Left lung (tissue), 10 donors: ENCODE data around the gene MED26. TPM values are rescaled to one million over a fixed set of nuclear protein-coding genes. Genes with fewer than 3 reads are reported as not detected.
A peak's percentile ranks its signal among the peaks of the same experiment; 100 is the strongest.

Experiments used
- ATAC-seq: fragments of 200-7000 bp; cut with Tn5 transposase; one replicate; pipeline ENCODE4 v1.9.1; 2020; ENCODE audit warnings: moderate library complexity
- DNase-seq, 4 donors: peaks; one replicate each; pipeline ENCODE4 v3.0.0-alpha.2; 2013 to 2020
- H3K27ac ChIP-seq, 2 donors: fragments of 200-600 bp; sonication (generic) in 1 of 2; one replicate each; pipeline versions ENCODE4 v1.5.0 to v1.8.0; 2020 to 2021
- H3K27me3 ChIP-seq, 2 donors: fragments of 200-600 bp; sonication (generic) in 1 of 2; one replicate each; pipeline versions ENCODE4 v1.5.0 to v1.8.0; 2020 to 2021
- H3K36me3 ChIP-seq, 2 donors: fragments of 200-600 bp; sonication (generic) in 1 of 2; one replicate each; pipeline versions ENCODE4 v1.5.0 to v1.8.0; 2020 to 2021
- H3K4me1 ChIP-seq, 2 donors: fragments of 200-600 bp; one replicate each; pipeline ENCODE4 v1.8.0; 2021
- H3K4me3 ChIP-seq, 2 donors: fragments of 200-600 bp; sonication (generic) in 1 of 2; one replicate each; pipeline versions ENCODE4 v1.5.0 to v1.8.0; 2020 to 2021; ENCODE audit warnings: mild to moderate bottlenecking in 1 of 2
- H3K9me3 ChIP-seq, 2 donors: fragments of 200-600 bp; sonication (generic) in 1 of 2; one replicate each; pipeline versions ENCODE4 v1.5.0 to v1.8.0; 2020 to 2021
- CTCF ChIP-seq, 2 donors: fragments of 200-600 bp; sonication (generic) in 1 of 2; IDR thresholded peaks; one replicate each; pipeline versions ENCODE4 v1.5.0 to v1.8.0; 2021; ENCODE audit warnings: antibody characterized with exemption in 2 of 2
- intact Hi-C, 2 donors: fragments of 100-400 bp; cut with DNase I; formaldehyde crosslinking; loops; one replicate each; pipeline versions ENCODE4 v1.11.2 to v1.14.2; 2022
- polyA plus RNA-seq, 6 donors: library from polyadenylated mRNA; unstranded; fragments of 120-200 nt; gene quantifications; one replicate each; pipeline ENCODE4 v1.2.1, GENCODE V29; 2013; ENCODE audit not compliant: insufficient read length in 6 of 6
- total RNA-seq, 2 donors: library from RNA; stranded (reverse); fragmentation: NEBNext Ultra II Directional; extraction: Animal tissue kit (Norgen Biotek cat#: 25700); gene quantifications; one replicate each; pipeline ENCODE4 v1.2.1, GENCODE V29; 2021
- donor health status: DM: no; HTN: yes; CAD: no.
- donor health status: DM: no; HTN: no; CAD: no.

MED26 gene
- total and polyA plus RNA-seq, 8 donors: 7.0 to 10.3 (median 8.8) TPM

DNA sequence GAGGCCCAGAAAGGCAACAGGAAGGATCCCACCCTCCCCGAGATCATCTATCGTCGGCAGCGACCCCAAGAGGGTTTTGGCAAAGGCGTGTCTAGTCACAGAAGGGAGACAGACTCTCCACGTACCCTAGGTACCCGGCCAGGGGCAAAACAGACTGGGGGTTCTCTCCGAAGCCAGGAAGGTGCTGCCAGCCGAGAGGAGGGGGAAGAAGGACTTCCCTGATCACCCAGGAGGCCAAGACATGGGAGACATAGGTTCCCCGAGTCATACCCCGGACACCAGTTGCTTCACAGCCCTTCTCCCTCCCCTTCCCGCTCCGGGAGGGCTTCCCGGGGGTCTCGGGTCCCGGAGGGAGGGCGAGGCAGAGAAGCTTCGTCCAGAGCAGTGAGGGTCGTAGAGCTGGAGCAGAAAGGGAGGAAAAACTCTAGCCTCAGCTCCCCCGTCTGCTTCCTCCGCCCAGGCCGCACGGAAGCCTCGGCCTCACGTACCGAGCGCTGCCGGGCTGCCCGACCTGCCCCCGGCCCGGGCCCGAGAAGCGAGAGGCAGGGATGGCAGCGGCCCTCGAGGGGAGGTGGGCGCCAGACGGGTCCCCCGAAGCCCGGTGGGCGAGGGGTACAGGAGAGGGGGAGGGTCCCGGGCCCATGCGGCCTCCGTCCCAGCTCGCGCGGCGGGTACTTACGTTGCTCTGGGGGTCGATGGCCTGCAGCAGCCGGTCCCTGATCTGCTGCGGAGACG lies 644 bp downstream of the MED26 start:
- no peak for TF ChIP-seq CTCF (IDR thresholded peaks at IDR 0.05)
- H3K27me3 ChIP-seq: no peaks in the 10 kb centered on the region
- peak overlapping the region; percentile 96 to 99 for H3K4me3 ChIP-seq
- no peaks in the 10 kb centered on the region for H3K9me3 ChIP-seq
- H3K4me1 ChIP-seq: peaks cover 14 to 64% of the 10 kb centered on the region in 2 donors
- H3K27ac ChIP-seq: peak overlapping the region; percentile 72 to 90
- peak in 1 of 4 donors; percentile 43 for DNase-seq
- H3K36me3 ChIP-seq: peaks cover 0 to 30% of the 10 kb centered on the region in 2 donors
- no peak for ATAC-seq
- intact Hi-C loops: loop anchor here in 1 of 2 donors (10.0 kb wide), 1 partner anchor 53 kb away; the partner anchor contains the start of gene SLC35E1

- H3K27ac ChIP-seq: peak overlapping the region; percentile 72 to 90
Observed at GRCh38 chr19:16626796-16627192, 1.2 kb downstream of the MED26 start.

DNA sequence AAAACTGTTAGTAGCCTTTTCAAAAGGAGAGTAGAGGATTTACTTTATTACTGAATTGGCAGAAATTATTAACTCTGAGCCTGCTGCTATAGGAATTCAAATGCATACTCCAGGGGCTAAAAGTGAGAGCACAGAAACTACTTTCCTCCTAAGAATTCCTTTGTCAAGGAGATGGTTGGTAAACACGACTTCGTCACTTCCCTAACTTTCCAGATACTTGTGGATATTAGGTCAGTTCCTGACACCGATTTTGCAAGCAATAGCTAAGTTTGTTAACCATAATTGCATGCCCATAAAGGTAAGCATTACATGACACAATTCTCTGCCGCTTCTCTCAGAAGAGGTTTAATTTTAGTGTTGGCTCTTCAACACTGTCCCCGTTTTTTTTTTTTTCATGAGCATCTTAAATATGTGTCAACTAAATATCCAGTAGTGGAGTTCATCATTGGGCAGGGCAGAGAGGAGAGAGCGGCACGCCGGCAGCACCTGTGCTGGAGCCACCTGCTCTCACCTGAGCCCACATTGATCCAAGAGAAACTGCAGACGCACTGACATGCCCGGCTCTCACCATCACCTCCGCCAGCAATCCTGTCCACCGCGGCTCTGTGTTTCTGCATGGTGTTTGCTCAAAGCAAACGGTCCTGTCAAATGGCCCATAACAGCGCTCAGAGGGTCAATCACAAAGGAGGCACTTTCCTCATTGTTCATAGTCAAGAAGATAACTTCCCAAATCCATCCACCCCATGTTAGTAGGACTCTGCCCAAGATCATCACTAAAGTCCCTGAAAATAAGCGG lies 2.6 kb downstream of the MED26 start:
- H3K4me3 ChIP-seq: no peak overlapping the region
- H3K4me1 ChIP-seq: peaks cover 14 to 72% of the 10 kb centered on the region in 2 donors
- H3K27ac ChIP-seq: peak overlapping the region; percentile 35 to 67
- no peaks in the 10 kb centered on the region for H3K9me3 ChIP-seq
- ATAC-seq: peak; percentile 22
- peaks cover 0 to 12% of the 10 kb centered on the region in 2 donors for H3K36me3 ChIP-seq
- intact Hi-C loops: loop anchor here in 1 of 2 donors (10.0 kb wide), 1 partner anchor 51 kb away; the partner anchor contains the start of gene SLC35E1
- no peak for TF ChIP-seq CTCF (IDR thresholded peaks at IDR 0.05)
- no peaks in the 10 kb centered on the region for H3K27me3 ChIP-seq
- DNase-seq: peak in 1 of 4 donors; percentile 63

More at GRCh38 chr19:16626796-16627192, 1.2 kb downstream of the MED26 start:
- H3K36me3 ChIP-seq: peaks cover 0 to 26% of the 10 kb centered on the region in 2 donors
- no peak for DNase-seq
- intact Hi-C loops: loop anchor here in 1 of 2 donors (10.0 kb wide), 1 partner anchor 52 kb away; the partner anchor contains the start of gene SLC35E1
- peaks cover 14 to 66% of the 10 kb centered on the region in 2 donors for H3K4me1 ChIP-seq
- peak overlapping the region; percentile 96 to 99 for H3K4me3 ChIP-seq
- no peak for ATAC-seq
- H3K27me3 ChIP-seq: no peaks in the 10 kb centered on the region
- no peaks in the 10 kb centered on the region for H3K9me3 ChIP-seq
- TF ChIP-seq CTCF (IDR thresholded peaks at IDR 0.05): no peak

- Histone ChIP-seq H3K36me3 (peaks cover 0 to 7% of the 10 kb centered on the region in 2 donors), H3K27me3 (no peaks in the 10 kb centered on the region), H3K4me1 (peaks cover 20 to 77% of the 10 kb centered on the region in 2 donors), H3K9me3 (no peaks in the 10 kb centered on the region), H3K4me3 (no peak overlapping the region), H3K27ac (peak overlapping the region; percentile 35 to 57)
- TF ChIP-seq CTCF (IDR thresholded peaks at IDR 0.05): no peak
- intact Hi-C loops: loop anchor here in 1 of 2 donors (10.0 kb wide), 1 partner anchor 49 kb away; the partner anchor contains the start of gene SLC35E1
- ATAC-seq (no peak), DNase-seq (no peak)
Observed at GRCh38 chr19:16624236-16624635, 3.8 kb downstream of the MED26 start.
